Neural progenitor cell (in vitro differentiated cells): Measurements from ENCODE around the gene EXT2. TPM values are rescaled to one million over a fixed set of nuclear protein-coding genes. Genes with fewer than 3 reads are reported as not detected.

ENCODE experiments used
- DNase-seq: peaks from one replicate; pipeline ENCODE4 v3.0.0-alpha.2; 2016; ENCODE audit warnings: low spot score
- H2AFZ ChIP-seq: fragments of 200-600 bp; sonication (generic); replicated peaks from 2 replicates; pipeline ENCODE4 v1.6.1; 2016; ENCODE audit warnings: antibody characterized with exemption
- H3F3A ChIP-seq: fragments of 200-600 bp; sonication (generic); 2 replicates; pipeline ENCODE4 v1.6.1; 2016; ENCODE audit warnings: antibody characterized with exemption, low read depth
- H3K27ac ChIP-seq: fragments of 200-600 bp; sonication (generic); 2 replicates; pipeline ENCODE4 v1.5.1; 2016; ENCODE audit warnings: mild to moderate bottlenecking
- H3K27me3 ChIP-seq: fragments of 200-600 bp; sonication (generic); 2 replicates; pipeline ENCODE4 v1.6.1; 2016; ENCODE audit warnings: mild to moderate bottlenecking, moderate library complexity
- H3K36me3 ChIP-seq: fragments of 200-600 bp; sonication (generic); 2 replicates; pipeline ENCODE4 v1.5.1; 2016
- H3K4me1 ChIP-seq: fragments of 200-600 bp; sonication (generic); 2 replicates; pipeline ENCODE4 v1.6.1; 2016; ENCODE audit warnings: mixed run types
- H3K4me2 ChIP-seq: fragments of 200-600 bp; sonication (generic); 2 replicates; pipeline ENCODE4 v1.6.1; 2016
- H3K4me3 ChIP-seq: fragments of 200-600 bp; sonication (generic); 2 replicates; pipeline ENCODE4 v1.5.1; 2016
- H3K79me2 ChIP-seq: fragments of 200-600 bp; sonication (generic); 2 replicates; pipeline ENCODE4 v1.6.1; 2016; ENCODE audit warnings: low read depth
- H3K9ac ChIP-seq: fragments of 200-600 bp; sonication (generic); 2 replicates; pipeline ENCODE4 v1.6.1; 2016
- H3K9me3 ChIP-seq: fragments of 200-600 bp; sonication (generic); 2 replicates; pipeline ENCODE4 v1.5.1; 2016; ENCODE audit warnings: low read depth
- H4K20me1 ChIP-seq: fragments of 200-600 bp; sonication (generic); 2 replicates; pipeline ENCODE4 v1.6.1; 2016; ENCODE audit warnings: low read depth
- H3K27ac Mint-ChIP-seq: 3 replicates; pipeline ENCODE4 v1.8.0; 2021; ENCODE audit warnings: mixed read lengths
- H3K27me3 Mint-ChIP-seq: 2 replicates; pipeline ENCODE4 v1.8.0; 2022; ENCODE audit warnings: low read depth, mild to moderate bottlenecking, inconsistent platforms, moderate library complexity, mixed read lengths; ENCODE audit not compliant: insufficient read depth
- H3K36me3 Mint-ChIP-seq: 3 replicates; pipeline ENCODE4 v1.8.0; 2021; ENCODE audit warnings: mixed read lengths
- H3K4me1 Mint-ChIP-seq: 3 replicates; pipeline ENCODE4 v1.8.0; 2021; ENCODE audit warnings: mixed read lengths
- H3K4me3 Mint-ChIP-seq: 3 replicates; pipeline ENCODE4 v1.8.0; 2021; ENCODE audit warnings: mild to moderate bottlenecking, moderate library complexity, mixed read lengths
- H3K9me3 Mint-ChIP-seq: 3 replicates; pipeline ENCODE4 v1.8.0; 2020; ENCODE audit warnings: mixed read lengths
- CTCF ChIP-seq: fragments of 200-600 bp; sonication (generic); IDR thresholded peaks from 2 replicates; pipeline ENCODE4 v1.5.1; 2017; ENCODE audit warnings: antibody characterized with exemption, mild to moderate bottlenecking
- EZH2 ChIP-seq: fragments of 200-600 bp; sonication (generic); IDR thresholded peaks from 2 replicates; pipeline ENCODE4 v1.6.1; 2017; ENCODE audit warnings: antibody characterized with exemption, mild to moderate bottlenecking, moderate library complexity
- EZH2phosphoT487 ChIP-seq: fragments of 200-600 bp; sonication (generic); IDR thresholded peaks from 2 replicates; pipeline ENCODE4 v1.6.1; 2017; ENCODE audit warnings: antibody characterized with exemption
- total RNA-seq: library from RNA; depleted of rRNA; stranded (reverse); fragments of >200 nt; gene quantifications from 2 replicates; pipeline ENCODE4 v1.2.3, GENCODE V29; 2015; ENCODE audit warnings: low replicate concordance

Gene EXT2
- total RNA-seq, 1 donor from 2014 or later, result 70.4 TPM

GRCh38 chr11:44140805-44141204 is 45.3 kb downstream of the EXT2 start:
- Mint-ChIP-seq H3K36me3 (peaks cover 14% of the 10 kb centered on the region), H3K4me1 (peaks cover 49% of the 10 kb centered on the region), H3K4me3 (no peak overlapping the region), H3K27ac (no peak overlapping the region), H3K9me3 (no peaks in the 10 kb centered on the region), H3K27me3 (no peaks in the 10 kb centered on the region)
- peaks cover 3% of the 10 kb centered on the region for H4K20me1 ChIP-seq
- no peak overlapping the region for H3K4me3 ChIP-seq
- peaks cover 14% of the 10 kb centered on the region for H3K4me1 ChIP-seq
- no peaks in the 10 kb centered on the region for H3K79me2 ChIP-seq
- H3K9ac ChIP-seq, result no peak overlapping the region
- H3K36me3 ChIP-seq, result no peaks in the 10 kb centered on the region
- H3F3A ChIP-seq, result no peaks in the 10 kb centered on the region
- H3K27ac ChIP-seq, result no peak overlapping the region
- no peaks in the 10 kb centered on the region for H3K9me3 ChIP-seq
- H3K4me2 ChIP-seq, result no peak overlapping the region
- no peak for TF ChIP-seq EZH2phosphoT487
- TF ChIP-seq CTCF, result no peak
- no peak for TF ChIP-seq EZH2
- no peak overlapping the region for H2AFZ ChIP-seq
- no peak for DNase-seq
- H3K27me3 ChIP-seq, result no peaks in the 10 kb centered on the region

- H3K4me3 Mint-ChIP-seq, result no peak overlapping the region
- peaks cover 36% of the 10 kb centered on the region for H3K36me3 Mint-ChIP-seq
Measured at GRCh38 chr11:44143987-44144909, 48.8 kb downstream of the EXT2 start.

GRCh38 chr11:44145011-44145775 is 49.7 kb downstream of the EXT2 start:
- peaks cover 42% of the 10 kb centered on the region for H3K36me3 Mint-ChIP-seq
- Histone ChIP-seq H3K79me2 (no peaks in the 10 kb centered on the region), H3K4me2 (no peak overlapping the region), H3F3A (no peaks in the 10 kb centered on the region), H3K4me1 (no peaks in the 10 kb centered on the region), H2AFZ (no peak overlapping the region), H4K20me1 (peaks cover 2% of the 10 kb centered on the region), H3K27ac (no peak overlapping the region), H3K36me3 (no peaks in the 10 kb centered on the region), H3K27me3 (no peaks in the 10 kb centered on the region), H3K4me3 (no peak overlapping the region), H3K9me3 (no peaks in the 10 kb centered on the region), H3K9ac (no peak overlapping the region)
- peaks cover 16% of the 10 kb centered on the region for H3K4me1 Mint-ChIP-seq
- H3K4me3 Mint-ChIP-seq, result no peak overlapping the region
- TF ChIP-seq EZH2 (no peak), EZH2phosphoT487 (no peak), CTCF (no peak)
- no peak overlapping the region for H3K27ac Mint-ChIP-seq
- no peaks in the 10 kb centered on the region for H3K9me3 Mint-ChIP-seq
- H3K27me3 Mint-ChIP-seq, result no peaks in the 10 kb centered on the region
- DNase-seq, result no peak

More at GRCh38 chr11:44143987-44144909, 48.8 kb downstream of the EXT2 start:
- Mint-ChIP-seq H3K27me3 (no peaks in the 10 kb centered on the region), H3K4me1 (peaks cover 25% of the 10 kb centered on the region), H3K9me3 (no peaks in the 10 kb centered on the region), H3K27ac (no peak overlapping the region)
- Histone ChIP-seq H3K4me1 (peaks cover 7% of the 10 kb centered on the region), H3K4me2 (no peak overlapping the region), H3K27me3 (no peaks in the 10 kb centered on the region), H4K20me1 (peaks cover 3% of the 10 kb centered on the region), H3K9me3 (no peaks in the 10 kb centered on the region), H3K27ac (no peak overlapping the region), H3F3A (no peaks in the 10 kb centered on the region), H3K79me2 (no peaks in the 10 kb centered on the region), H2AFZ (no peak overlapping the region), H3K4me3 (no peak overlapping the region), H3K9ac (no peak overlapping the region), H3K36me3 (no peaks in the 10 kb centered on the region)
- no peak for DNase-seq
- TF ChIP-seq CTCF (no peak), EZH2 (no peak), EZH2phosphoT487 (no peak)
